GM23248 (cell line): Measurements from ENCODE around the gene SPPL3. TPM values are rescaled to one million over a fixed set of nuclear protein-coding genes. Genes with fewer than 3 reads are reported as not detected.

Experiments used
- DNase-seq: peaks from one replicate; pipeline ENCODE4 v3.0.0-alpha.2; 2015
- H2AFZ ChIP-seq: fragments of 200-600 bp; sonication (generic); 2 replicates; pipeline ENCODE4 v1.6.1; 2016; ENCODE audit warnings: antibody characterized with exemption
- H3F3A ChIP-seq: fragments of 200-600 bp; sonication (generic); 2 replicates; pipeline ENCODE4 v1.6.1; 2016; ENCODE audit warnings: mild to moderate bottlenecking, antibody characterized with exemption, mixed run types; ENCODE audit not compliant: insufficient read depth
- H3K27ac ChIP-seq: fragments of 200-600 bp; sonication (generic); 2 replicates; pipeline ENCODE4 v1.5.1; 2016; ENCODE audit warnings: mild to moderate bottlenecking
- H3K27me3 ChIP-seq: fragments of 200-600 bp; sonication (generic); replicated peaks from 2 replicates; pipeline ENCODE4 v1.6.1; 2016; ENCODE audit warnings: mild to moderate bottlenecking; ENCODE audit not compliant: insufficient read depth
- H3K36me3 ChIP-seq: fragments of 200-600 bp; sonication (generic); 2 replicates; pipeline ENCODE4 v1.6.1; 2016; ENCODE audit warnings: low read depth, mild to moderate bottlenecking
- H3K4me1 ChIP-seq: fragments of 200-600 bp; sonication (generic); 2 replicates; pipeline ENCODE4 v1.6.1; 2016; ENCODE audit warnings: mild to moderate bottlenecking; ENCODE audit not compliant: insufficient read depth
- H3K4me2 ChIP-seq: fragments of 200-600 bp; sonication (generic); one replicate; pipeline ENCODE4 v1.6.1; 2016; ENCODE audit warnings: mild to moderate bottlenecking; ENCODE audit not compliant: unreplicated experiment
- H3K4me3 ChIP-seq: fragments of 200-600 bp; sonication (generic); 2 replicates; pipeline ENCODE4 v1.5.1; 2016; ENCODE audit warnings: mild to moderate bottlenecking
- H3K79me2 ChIP-seq: fragments of 200-600 bp; sonication (generic); 2 replicates; pipeline ENCODE4 v1.6.1; 2016; ENCODE audit warnings: mild to moderate bottlenecking; ENCODE audit not compliant: insufficient read depth
- H3K9ac ChIP-seq: fragments of 200-600 bp; sonication (generic); 2 replicates; pipeline ENCODE4 v1.6.1; 2016; ENCODE audit warnings: mild to moderate bottlenecking
- H3K9me2 ChIP-seq: fragments of 200-600 bp; sonication (generic); 2 replicates; pipeline ENCODE4 v1.6.1; 2016; ENCODE audit warnings: mixed run types, mild to moderate bottlenecking, moderate library complexity; ENCODE audit not compliant: insufficient read depth
- H3K9me3 ChIP-seq: fragments of 200-600 bp; sonication (generic); one replicate; pipeline ENCODE4 v1.6.1; 2017; ENCODE audit warnings: low read depth
- H4K20me1 ChIP-seq: fragments of 200-600 bp; sonication (generic); 2 replicates; pipeline ENCODE4 v1.6.0; 2016; ENCODE audit not compliant: insufficient read depth
- EZH2 ChIP-seq: fragments of 200-600 bp; sonication (generic); IDR thresholded peaks from 2 replicates; pipeline ENCODE4 v1.6.1; 2018; ENCODE audit warnings: antibody characterized with exemption, mild to moderate bottlenecking; ENCODE audit not compliant: insufficient read depth, poor library complexity, severe bottlenecking
- EZH2phosphoT487 ChIP-seq: fragments of 200-600 bp; sonication (generic); IDR thresholded peaks from 2 replicates; pipeline ENCODE4 v1.6.1; 2018; ENCODE audit warnings: antibody characterized with exemption, moderate library complexity, mild to moderate bottlenecking, low read depth; ENCODE audit not compliant: insufficient read depth
- WGBS, 2 experiments: methylation state at CpG; one replicate each; pipeline ENCODE4 v1.1.6; 2015 to 2017; ENCODE audit warnings: low lambda C conversion rate in 2 of 2, low coverage in 1 of 2; ENCODE audit errors: missing lambda C conversion rate in 2 of 2; 5-methylcytosine and 5-hydroxymethylcytosine counted together
- in situ Hi-C: fragments of 300-500 bp; cut with MboI; formaldehyde crosslinking; loops from 2 replicates; pipeline ENCODE4 v1.15.0; 2020
- polyA plus RNA-seq: library from polyadenylated mRNA; unstranded; fragments of >200 nt; fragmentation: Nextera tagmentation; extraction: Ambion mirVana; gene quantifications from 2 replicates; pipeline ENCODE4 v1.2.1, GENCODE V29; 2016
- total RNA-seq: library from RNA; depleted of rRNA; stranded (reverse); fragments of >200 nt; shearing (Covaris generic); gene quantifications from 2 replicates; pipeline ENCODE4 v1.2.3, GENCODE V29; 2014

Gene SPPL3
- total and polyA plus RNA-seq, 2 experiments from 2014 or later = 8.1 to 24.8 TPM

- H3K27me3 ChIP-seq = no peaks in the 10 kb centered on the region
- H3F3A ChIP-seq = no peaks in the 10 kb centered on the region
- no peak for TF ChIP-seq EZH2phosphoT487
- no peak for TF ChIP-seq EZH2
- H3K27ac ChIP-seq = no peak overlapping the region
- DNase-seq = no peak
- peaks cover 28% of the 10 kb centered on the region for H3K79me2 ChIP-seq
- H3K4me2 ChIP-seq = no peak overlapping the region
- no peaks in the 10 kb centered on the region for H3K4me1 ChIP-seq
- H2AFZ ChIP-seq = no peak overlapping the region
- in situ Hi-C loops = no loop called here
- H3K9me2 ChIP-seq = no peaks in the 10 kb centered on the region
- H4K20me1 ChIP-seq = peaks cover 6% of the 10 kb centered on the region; the same call in 1 of the 2 replicates
- H3K4me3 ChIP-seq = no peak overlapping the region
- 82 to 83% methylated on average over 3 of the region's 3 CpGs for WGBS, 2 experiments
- H3K9ac ChIP-seq = no peak overlapping the region
- no peaks in the 10 kb centered on the region for H3K9me3 ChIP-seq
- peaks cover 8% of the 10 kb centered on the region; the same call in 1 of the 2 replicates for H3K36me3 ChIP-seq
These were observed 104.7 kb downstream of the SPPL3 start for GRCh38 chr12:120799243-120800045.

GRCh38 chr12:120798696-120799095 lies 105.5 kb downstream of the SPPL3 start:
- 75 to 77% methylated on average over 4 of the region's 4 CpGs for WGBS, 2 experiments
- H3K9me3 ChIP-seq = no peaks in the 10 kb centered on the region
- no peak overlapping the region for H3K9ac ChIP-seq
- H3F3A ChIP-seq = no peaks in the 10 kb centered on the region
- H3K27me3 ChIP-seq = no peaks in the 10 kb centered on the region
- TF ChIP-seq EZH2 (no peak), EZH2phosphoT487 (no peak)
- in situ Hi-C loops = no loop called here
- H3K4me1 ChIP-seq = no peaks in the 10 kb centered on the region
- 0 out of 2 replicates have a peak, but pooled peaks cover 6% of the 10 kb centered on the region for H4K20me1 ChIP-seq
- H3K4me3 ChIP-seq = no peak overlapping the region
- peaks cover 33% of the 10 kb centered on the region for H3K79me2 ChIP-seq
- H3K27ac ChIP-seq = no peak overlapping the region
- H3K4me2 ChIP-seq = no peak overlapping the region
- no peaks in the 10 kb centered on the region for H3K9me2 ChIP-seq
- DNase-seq = no peak
- no peak overlapping the region for H2AFZ ChIP-seq
- H3K36me3 ChIP-seq = peaks cover 8% of the 10 kb centered on the region; the same call in 1 of the 2 replicates

GRCh38 chr12:120797677-120798642 lies 106.2 kb downstream of the SPPL3 start:
- no peak overlapping the region for H3K4me3 ChIP-seq
- H3K36me3 ChIP-seq = peaks cover 8% of the 10 kb centered on the region; the same call in 1 of the 2 replicates
- H3K27me3 ChIP-seq = no peaks in the 10 kb centered on the region
- 0 out of 2 replicates have a peak, but pooled peaks cover 6% of the 10 kb centered on the region for H4K20me1 ChIP-seq
- no peaks in the 10 kb centered on the region for H3K9me3 ChIP-seq
- 84 to 89% methylated on average over 7 of the region's 7 CpGs for WGBS, 2 experiments
- DNase-seq = no peak
- peaks cover 33% of the 10 kb centered on the region for H3K79me2 ChIP-seq
- no peak overlapping the region for H3K9ac ChIP-seq
- no peak overlapping the region for H2AFZ ChIP-seq
- H3K27ac ChIP-seq = no peak overlapping the region
- no peak overlapping the region for H3K4me2 ChIP-seq
- in situ Hi-C loops = no loop called here
- H3F3A ChIP-seq = no peaks in the 10 kb centered on the region
- TF ChIP-seq EZH2phosphoT487 = no peak
- no peaks in the 10 kb centered on the region for H3K4me1 ChIP-seq
- H3K9me2 ChIP-seq = no peaks in the 10 kb centered on the region

- DNase-seq = no peak
- WGBS, 2 experiments = 96 to 98% methylated on average over 4 of the region's 4 CpGs
- no peak overlapping the region for H3K9ac ChIP-seq
- in situ Hi-C loops = no loop called here
- no peaks in the 10 kb centered on the region for H3K9me2 ChIP-seq
- H2AFZ ChIP-seq = no peak overlapping the region
- H3K27ac ChIP-seq = no peak overlapping the region
- H3K9me3 ChIP-seq = no peaks in the 10 kb centered on the region
- H3K36me3 ChIP-seq = peaks cover 8% of the 10 kb centered on the region; the same call in 1 of the 2 replicates
- H3K4me3 ChIP-seq = no peak overlapping the region
- no peak overlapping the region for H3K4me2 ChIP-seq
- no peak for TF ChIP-seq EZH2phosphoT487
- H3F3A ChIP-seq = no peaks in the 10 kb centered on the region
- H4K20me1 ChIP-seq = peaks cover 2% of the 10 kb centered on the region; the same call in 1 of the 2 replicates
- H3K79me2 ChIP-seq = peaks cover 27% of the 10 kb centered on the region
- H3K4me1 ChIP-seq = no peaks in the 10 kb centered on the region
- no peaks in the 10 kb centered on the region for H3K27me3 ChIP-seq
These were observed 108.5 kb downstream of the SPPL3 start for GRCh38 chr12:120795441-120796178.
